Fibroblast of the aortic adventitia (primary cell): ENCODE measurements around the gene ZNF516. TPM values are rescaled to one million over a fixed set of nuclear protein-coding genes. Genes with fewer than 3 reads are reported as not detected.

Experiments
- DNase-seq: peaks from one replicate; pipeline ENCODE4 v3.0.0-alpha.2; 2010; ENCODE audit warnings: low read depth
- H3K4me3 ChIP-seq: 2 replicates; pipeline ENCODE4 v1.5.1; 2011; ENCODE audit warnings: low read depth, mild to moderate bottlenecking, control low read depth, low read length, moderate library complexity
- CTCF ChIP-seq: IDR thresholded peaks from 2 replicates; pipeline ENCODE4 v1.5.1; 2011; ENCODE audit warnings: mild to moderate bottlenecking, low read length, control low read depth, inconsistent platforms; ENCODE audit not compliant: insufficient read depth
- total RNA-seq: library from RNA; depleted of rRNA; stranded (reverse); fragments of >200 nt; gene quantifications from 2 replicates; pipeline ENCODE4 v1.2.3, GENCODE V29; 2012; ENCODE audit warnings: low replicate concordance

ZNF516 gene
- total RNA-seq, 1 donor = 21.9 TPM

- DNase-seq = no peak
- no peak for TF ChIP-seq CTCF
These were observed 177.9 kb downstream of the ZNF516 start for GRCh38 chr18:76317136-76317535.

GRCh38 chr18:76315722-76316230, 179.3 kb downstream of the ZNF516 start:
- no peak for TF ChIP-seq CTCF
- no peak overlapping the region for H3K4me3 ChIP-seq
- no peak for DNase-seq

More at GRCh38 chr18:76317136-76317535, 177.9 kb downstream of the ZNF516 start:
- H3K4me3 ChIP-seq = no peak overlapping the region

GRCh38 chr18:76314496-76314895, 180.5 kb downstream of the ZNF516 start:
- no peak for DNase-seq
- H3K4me3 ChIP-seq = no peak overlapping the region
- no peak for TF ChIP-seq CTCF

- DNase-seq = no peak
- TF ChIP-seq CTCF = no peak
These were observed 181.0 kb downstream of the ZNF516 start for GRCh38 chr18:76314015-76314414.

More at GRCh38 chr18:76314015-76314414, 181.0 kb downstream of the ZNF516 start:
- H3K4me3 ChIP-seq = no peak overlapping the region
